ENCODE data around the gene THOC7.
A peak's percentile ranks its signal among the peaks of the same experiment; 100 is the strongest.

The THOC7 gene

DNA sequence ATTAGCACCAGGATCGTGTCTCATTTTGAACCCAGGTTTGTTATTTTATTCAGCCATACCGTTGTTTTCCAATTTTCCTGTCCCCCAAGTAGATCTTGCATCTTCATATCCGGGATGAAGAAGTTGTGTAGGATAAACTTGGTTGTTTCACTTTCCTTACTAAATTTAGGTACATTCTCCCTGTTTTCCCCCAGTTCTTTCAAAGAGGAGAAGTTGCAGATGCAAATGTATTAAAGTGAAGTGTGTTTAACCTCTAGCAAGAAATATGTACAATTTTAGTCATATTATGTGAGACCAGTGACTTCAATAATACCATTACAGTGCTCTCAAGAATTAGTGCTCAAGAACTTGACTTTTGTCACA, 1.3 kb upstream of the THOC7 start:
- Histone ChIP-seq H3K4me3 (ENCODE audit: insufficient read length, low read depth) (peak overlapping the region; percentile 68), H3K9ac (ENCODE audit: insufficient read length, low read depth) (peak overlapping the region; percentile 83), H3K36me3 (ENCODE audit: insufficient read depth, insufficient read length, low read length) (peaks cover 19% of the 10 kb centered on the region), H3K9me3 (ENCODE audit: insufficient read depth, low read length) (no peaks in the 10 kb centered on the region), H3K4me1 (ENCODE audit: insufficient read depth, insufficient read length) (peaks cover 3% of the 10 kb centered on the region), H3K27me3 (ENCODE audit: insufficient read depth, insufficient read length) (no peaks in the 10 kb centered on the region)
- TF ChIP-seq YY1 (IDR thresholded peaks at IDR 0.05; ENCODE audit: insufficient read depth, insufficient read length) = no peak
- TF ChIP-seq ZNF274 (IDR thresholded peaks at IDR 0.05; ENCODE audit: low read depth, low read length) = no peak
- TF ChIP-seq SUZ12 (IDR thresholded peaks at IDR 0.05; ENCODE audit: extremely low read depth, insufficient read depth, insufficient read length) = no peak
- DNase-seq (ENCODE audit: low read depth, low spot score) = no peak

DNA sequence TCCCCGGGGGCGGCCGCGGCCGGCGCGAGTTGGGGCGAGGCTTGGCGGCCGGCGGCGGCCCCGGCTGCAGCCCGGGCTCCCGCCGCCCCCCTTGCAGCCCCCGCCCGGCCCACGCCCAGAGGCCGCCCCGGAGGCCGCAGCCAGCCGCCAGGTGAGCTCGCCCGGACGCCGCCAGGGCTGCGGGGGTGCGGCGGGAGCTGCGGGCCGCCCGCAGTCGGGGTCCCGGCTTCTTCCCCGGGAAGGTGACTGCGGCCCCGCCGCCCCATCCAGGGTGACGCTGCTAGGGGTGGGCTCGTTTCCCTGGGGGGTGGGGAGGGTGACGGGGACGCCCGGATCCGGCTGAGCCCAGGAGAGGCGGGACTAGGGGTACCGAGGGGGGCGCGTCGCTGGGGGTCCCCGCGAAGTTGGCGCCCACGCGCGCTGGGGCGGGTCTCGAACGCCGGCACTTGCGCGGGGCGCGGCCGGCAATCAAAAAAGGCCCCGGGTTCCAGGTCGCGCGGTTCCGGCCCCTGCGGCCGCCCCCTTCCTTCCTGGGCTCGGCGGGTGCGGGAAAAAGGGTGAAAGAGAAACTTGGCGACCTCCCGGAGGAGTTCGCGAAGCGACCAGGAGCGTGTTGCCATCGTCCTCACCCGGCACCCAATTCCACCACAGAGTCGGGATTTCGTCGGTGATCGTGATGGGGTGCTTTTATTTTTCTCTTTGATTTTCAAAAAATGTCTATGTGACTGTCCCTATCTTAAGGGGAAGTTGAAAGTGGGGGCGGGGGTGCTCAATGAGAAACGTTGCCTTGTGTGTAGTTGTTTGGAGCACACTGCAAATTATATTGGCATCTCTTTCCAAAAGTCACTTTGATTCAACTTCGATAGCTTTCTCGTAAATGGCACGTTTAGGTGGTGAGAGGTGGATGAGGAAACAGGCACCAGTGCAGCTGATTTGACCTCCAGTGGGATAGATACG, 681 bp upstream of the THOC7 start:
- DNase-seq (ENCODE audit: low read depth, low spot score) = no peak
- Histone ChIP-seq H3K36me3 (ENCODE audit: insufficient read depth, insufficient read length, low read length) (peaks cover 14% of the 10 kb centered on the region), H3K27me3 (ENCODE audit: insufficient read depth, insufficient read length) (no peaks in the 10 kb centered on the region), H3K9me3 (ENCODE audit: insufficient read depth, low read length) (no peaks in the 10 kb centered on the region), H3K4me3 (ENCODE audit: insufficient read length, low read depth) (peak overlapping the region; percentile 68), H3K9ac (ENCODE audit: insufficient read length, low read depth) (peak overlapping the region; percentile 83), H3K4me1 (ENCODE audit: insufficient read depth, insufficient read length) (peaks cover 3% of the 10 kb centered on the region)
- TF ChIP-seq ZNF274 (IDR thresholded peaks at IDR 0.05; ENCODE audit: low read depth, low read length) (no peak), YY1 (IDR thresholded peaks at IDR 0.05; ENCODE audit: insufficient read depth, insufficient read length) (no peak), SUZ12 (IDR thresholded peaks at IDR 0.05; ENCODE audit: extremely low read depth, insufficient read depth, insufficient read length) (no peak)

DNA sequence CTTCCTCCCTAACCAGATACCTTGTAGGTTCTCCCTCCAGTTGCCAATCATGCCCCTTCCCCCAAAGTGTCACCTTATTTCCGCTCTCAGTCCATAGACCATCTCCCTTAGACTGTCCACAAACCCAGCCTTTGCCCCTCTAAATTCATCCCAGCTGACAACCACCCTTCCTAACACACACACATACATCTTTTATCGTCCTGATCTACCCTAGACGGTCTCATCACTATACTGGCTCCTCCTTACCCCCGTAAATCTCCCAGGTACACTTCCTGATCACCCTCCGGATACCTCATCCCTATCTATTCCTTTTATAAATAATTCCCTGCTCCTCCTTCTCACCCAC, 828 bp downstream of the THOC7 start:
- no peak for TF ChIP-seq YY1 (IDR thresholded peaks at IDR 0.05; ENCODE audit: insufficient read depth, insufficient read length)
- no peak for TF ChIP-seq SUZ12 (IDR thresholded peaks at IDR 0.05; ENCODE audit: extremely low read depth, insufficient read depth, insufficient read length)
- TF ChIP-seq ZNF274 (IDR thresholded peaks at IDR 0.05; ENCODE audit: low read depth, low read length) = no peak
- H3K36me3 ChIP-seq (ENCODE audit: insufficient read depth, insufficient read length, low read length) = peaks cover 14% of the 10 kb centered on the region
- no peaks in the 10 kb centered on the region for H3K9me3 ChIP-seq (ENCODE audit: insufficient read depth, low read length)
- peaks cover 3% of the 10 kb centered on the region for H3K4me1 ChIP-seq (ENCODE audit: insufficient read depth, insufficient read length)
- H3K9ac ChIP-seq (ENCODE audit: insufficient read length, low read depth) = peak overlapping the region; percentile 91
- H3K27me3 ChIP-seq (ENCODE audit: insufficient read depth, insufficient read length) = no peaks in the 10 kb centered on the region
- DNase-seq (ENCODE audit: low read depth, low spot score) = no peak
- peak overlapping the region; percentile 88 for H3K4me3 ChIP-seq (ENCODE audit: insufficient read length, low read depth)

DNA sequence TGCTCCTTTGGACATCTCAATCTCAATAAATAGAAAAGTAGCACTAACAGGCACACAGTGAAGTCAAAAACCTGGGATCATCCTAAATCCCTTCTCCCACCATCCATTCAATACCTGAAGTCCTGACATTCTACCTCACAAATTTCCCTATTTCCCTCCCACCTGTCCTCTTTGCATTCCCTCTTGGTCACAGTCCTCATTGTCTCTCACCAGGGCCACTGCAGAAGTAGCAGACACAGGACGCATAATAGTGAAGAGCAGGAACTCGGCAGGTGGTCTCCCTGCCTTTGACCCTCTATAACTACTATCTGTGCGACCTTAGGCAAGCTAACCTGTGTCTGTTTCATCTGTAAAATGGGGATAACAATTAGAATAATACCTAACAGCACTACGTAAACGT, 2.3 kb downstream of the THOC7 start:
- Histone ChIP-seq H3K4me1 (ENCODE audit: insufficient read depth, insufficient read length) (peaks cover 3% of the 10 kb centered on the region), H3K27me3 (ENCODE audit: insufficient read depth, insufficient read length) (no peaks in the 10 kb centered on the region), H3K9me3 (ENCODE audit: insufficient read depth, low read length) (no peaks in the 10 kb centered on the region), H3K9ac (ENCODE audit: insufficient read length, low read depth) (no peak overlapping the region), H3K36me3 (ENCODE audit: insufficient read depth, insufficient read length, low read length) (peaks cover 3% of the 10 kb centered on the region), H3K4me3 (ENCODE audit: insufficient read length, low read depth) (no peak overlapping the region)
- TF ChIP-seq ZNF274 (IDR thresholded peaks at IDR 0.05; ENCODE audit: low read depth, low read length) = no peak
- TF ChIP-seq SUZ12 (IDR thresholded peaks at IDR 0.05; ENCODE audit: extremely low read depth, insufficient read depth, insufficient read length) = no peak
- no peak for TF ChIP-seq YY1 (IDR thresholded peaks at IDR 0.05; ENCODE audit: insufficient read depth, insufficient read length)
- no peak for DNase-seq (ENCODE audit: low read depth, low spot score)

GRCh38 chr3:63860776-63861175, 2.8 kb downstream of the THOC7 start:
- H3K27me3 ChIP-seq (ENCODE audit: insufficient read depth, insufficient read length) = no peaks in the 10 kb centered on the region
- TF ChIP-seq YY1 (IDR thresholded peaks at IDR 0.05; ENCODE audit: insufficient read depth, insufficient read length) = no peak
- no peak for TF ChIP-seq ZNF274 (IDR thresholded peaks at IDR 0.05; ENCODE audit: low read depth, low read length)
- no peak for TF ChIP-seq SUZ12 (IDR thresholded peaks at IDR 0.05; ENCODE audit: extremely low read depth, insufficient read depth, insufficient read length)
- no peaks in the 10 kb centered on the region for H3K9me3 ChIP-seq (ENCODE audit: insufficient read depth, low read length)
- no peak overlapping the region for H3K4me3 ChIP-seq (ENCODE audit: insufficient read length, low read depth)
- H3K9ac ChIP-seq (ENCODE audit: insufficient read length, low read depth) = no peak overlapping the region
- H3K4me1 ChIP-seq (ENCODE audit: insufficient read depth, insufficient read length) = peaks cover 3% of the 10 kb centered on the region
- H3K36me3 ChIP-seq (ENCODE audit: insufficient read depth, insufficient read length, low read length) = no peaks in the 10 kb centered on the region
- DNase-seq (ENCODE audit: low read depth, low spot score) = no peak

DNA sequence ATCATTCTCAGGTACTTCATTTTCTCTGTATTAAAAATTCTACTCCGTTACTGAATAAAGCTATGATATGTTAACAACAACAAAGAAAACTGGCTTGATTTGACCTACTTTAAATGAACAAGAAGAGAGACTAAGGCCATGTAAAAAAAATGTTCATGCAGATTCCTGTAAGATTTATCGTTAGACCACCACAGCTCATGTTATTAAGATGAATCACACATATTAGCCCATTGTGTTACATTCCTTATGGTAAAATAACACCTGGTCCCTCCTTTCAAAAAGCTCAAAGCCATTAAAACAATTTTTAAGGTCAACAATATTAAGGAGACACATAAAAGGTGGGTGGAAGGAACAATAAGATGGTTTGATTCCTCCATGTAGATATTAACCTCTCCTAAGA, 6.3 kb downstream of the THOC7 start:
- Histone ChIP-seq H3K4me3 (ENCODE audit: insufficient read length, low read depth) (no peak overlapping the region), H3K4me1 (ENCODE audit: insufficient read depth, insufficient read length) (peaks cover 3% of the 10 kb centered on the region)
- no peak for DNase-seq (ENCODE audit: low read depth, low spot score)

DNA sequence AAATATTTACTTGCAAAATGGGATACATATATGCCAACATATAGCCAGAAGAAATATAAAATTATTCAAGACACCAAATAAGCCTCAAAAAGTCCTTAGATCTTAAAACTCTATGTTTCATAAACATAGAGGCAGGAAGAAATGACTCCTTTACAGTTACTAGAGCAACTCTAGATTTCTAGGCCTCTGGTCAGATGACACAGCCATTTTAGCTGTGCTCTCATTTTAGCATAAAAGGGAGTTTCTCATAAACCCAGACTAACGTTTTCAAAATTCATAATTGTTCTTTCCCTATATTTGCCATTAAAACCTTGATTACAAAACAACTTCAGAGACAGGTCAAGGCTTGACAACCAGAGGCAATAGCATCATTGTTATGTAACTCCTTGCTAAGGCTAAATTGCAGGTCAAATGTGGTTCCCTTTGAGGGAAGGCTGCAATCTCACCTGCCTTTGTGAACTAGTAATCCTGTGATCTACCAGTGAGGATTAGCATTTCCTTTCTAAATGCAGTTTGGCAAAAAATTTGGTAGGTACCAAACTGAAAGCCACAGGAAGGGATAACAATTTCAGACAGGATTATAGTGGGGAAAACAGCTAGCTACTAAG, 8.2 kb downstream of the THOC7 start:
- Histone ChIP-seq H3K4me1 (ENCODE audit: insufficient read depth, insufficient read length) (no peaks in the 10 kb centered on the region), H3K4me3 (ENCODE audit: insufficient read length, low read depth) (no peak overlapping the region), H3K9ac (ENCODE audit: insufficient read length, low read depth) (no peak overlapping the region), H3K9me3 (ENCODE audit: insufficient read depth, low read length) (no peaks in the 10 kb centered on the region), H3K36me3 (ENCODE audit: insufficient read depth, insufficient read length, low read length) (peaks cover 14% of the 10 kb centered on the region), H3K27me3 (ENCODE audit: insufficient read depth, insufficient read length) (no peaks in the 10 kb centered on the region)
- TF ChIP-seq YY1 (IDR thresholded peaks at IDR 0.05; ENCODE audit: insufficient read depth, insufficient read length) = no peak
- no peak for TF ChIP-seq ZNF274 (IDR thresholded peaks at IDR 0.05; ENCODE audit: low read depth, low read length)
- TF ChIP-seq SUZ12 (IDR thresholded peaks at IDR 0.05; ENCODE audit: extremely low read depth, insufficient read depth, insufficient read length) = no peak
- no peak for DNase-seq (ENCODE audit: low read depth, low spot score)

More for the DNA sequence above, 6.3 kb downstream of the THOC7 start:
- Histone ChIP-seq H3K36me3 (ENCODE audit: insufficient read depth, insufficient read length, low read length) (peaks cover 5% of the 10 kb centered on the region), H3K27me3 (ENCODE audit: insufficient read depth, insufficient read length) (no peaks in the 10 kb centered on the region), H3K9me3 (ENCODE audit: insufficient read depth, low read length) (no peaks in the 10 kb centered on the region), H3K9ac (ENCODE audit: insufficient read length, low read depth) (no peak overlapping the region)
- no peak for TF ChIP-seq SUZ12 (IDR thresholded peaks at IDR 0.05; ENCODE audit: extremely low read depth, insufficient read depth, insufficient read length)
- no peak for TF ChIP-seq ZNF274 (IDR thresholded peaks at IDR 0.05; ENCODE audit: low read depth, low read length)
- TF ChIP-seq YY1 (IDR thresholded peaks at IDR 0.05; ENCODE audit: insufficient read depth, insufficient read length) = no peak

Measured in NT2/D1 (cell line).